A673 (cell line): ENCODE data around the gene DNAJC1.

Source experiments
- EZH2 ChIP-seq: fragments of 200-600 bp; sonication (generic); IDR thresholded peaks from 2 replicates; pipeline ENCODE4 v1.6.1; 2017; ENCODE audit warnings: borderline replicate concordance, low read depth, mild to moderate bottlenecking, mixed read lengths, antibody characterized with exemption, low read length; ENCODE audit not compliant: poor library complexity, severe bottlenecking
- TF ChIP-seq, protein P1 (sequence below): fragments of 300-800, 200-600 bp; sonication (generic); conservative IDR thresholded peaks from 2 replicates; pipeline ENCODE4 v1.5.1; 2017; ENCODE audit warnings: low read depth, mild to moderate bottlenecking, antibody characterized with exemption, low read length, moderate library complexity, mixed read lengths

DNA sequence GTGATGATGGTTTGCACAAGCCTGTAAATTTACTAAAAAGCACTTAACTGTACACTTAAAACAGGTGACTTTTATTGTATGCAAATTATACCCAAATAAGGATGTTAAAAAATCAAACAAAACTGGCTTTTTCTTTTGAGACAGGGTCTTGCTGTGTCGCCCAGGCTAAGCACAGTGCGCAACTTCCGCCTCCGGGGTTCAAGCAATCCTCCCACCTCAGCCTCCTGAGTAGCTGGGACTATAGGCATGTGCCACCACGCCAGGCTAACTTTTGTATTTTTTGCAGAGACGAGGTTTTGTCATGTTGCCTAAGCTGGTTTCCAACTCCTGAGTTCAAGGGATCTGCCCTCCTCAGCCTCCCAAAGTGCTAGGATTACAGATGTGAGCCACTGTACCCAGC is 77.7 kb downstream of the DNAJC1 start:
- TF ChIP-seq, protein P1, sequence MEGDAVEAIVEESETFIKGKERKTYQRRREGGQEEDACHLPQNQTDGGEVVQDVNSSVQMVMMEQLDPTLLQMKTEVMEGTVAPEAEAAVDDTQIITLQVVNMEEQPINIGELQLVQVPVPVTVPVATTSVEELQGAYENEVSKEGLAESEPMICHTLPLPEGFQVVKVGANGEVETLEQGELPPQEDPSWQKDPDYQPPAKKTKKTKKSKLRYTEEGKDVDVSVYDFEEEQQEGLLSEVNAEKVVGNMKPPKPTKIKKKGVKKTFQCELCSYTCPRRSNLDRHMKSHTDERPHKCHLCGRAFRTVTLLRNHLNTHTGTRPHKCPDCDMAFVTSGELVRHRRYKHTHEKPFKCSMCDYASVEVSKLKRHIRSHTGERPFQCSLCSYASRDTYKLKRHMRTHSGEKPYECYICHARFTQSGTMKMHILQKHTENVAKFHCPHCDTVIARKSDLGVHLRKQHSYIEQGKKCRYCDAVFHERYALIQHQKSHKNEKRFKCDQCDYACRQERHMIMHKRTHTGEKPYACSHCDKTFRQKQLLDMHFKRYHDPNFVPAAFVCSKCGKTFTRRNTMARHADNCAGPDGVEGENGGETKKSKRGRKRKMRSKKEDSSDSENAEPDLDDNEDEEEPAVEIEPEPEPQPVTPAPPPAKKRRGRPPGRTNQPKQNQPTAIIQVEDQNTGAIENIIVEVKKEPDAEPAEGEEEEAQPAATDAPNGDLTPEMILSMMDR: no peak
- TF ChIP-seq EZH2: no peak
